IMR-90 (cell line): ENCODE data around the gene ARHGEF1. TPM values are rescaled to one million over a fixed set of nuclear protein-coding genes. Genes with fewer than 3 reads are reported as not detected.

Experiments
- ATAC-seq: fragments of 200-7000 bp; cut with Tn5 transposase; 2 replicates; pipeline ENCODE4 v1.9.1; 2020; ENCODE audit warnings: low read depth, mild to moderate bottlenecking, moderate library complexity
- BruUV-seq: library from RNA; stranded (reverse); fragments of 400-500 nt; replicated peaks from 2 replicates; lab custom pipeline; 2021; lab: Mats Ljungman, UMichigan
- CTCF ChIA-PET: fragments of 300-600 bp; formaldehyde crosslinking; extraction: SDS; loops from one replicate; lab custom pipeline; 2021; ENCODE audit warnings: antibody characterized with exemption; lab: Yijun Ruan, JAX
- POLR2A ChIA-PET: fragments of 300-600 bp; sonication (Branson Sonifier 250); formaldehyde crosslinking; loops from one replicate; lab custom pipeline; 2022; ENCODE audit warnings: antibody characterized with exemption; ENCODE audit not compliant: unreplicated experiment; lab: Charles Lee
- DNase-seq: peaks from one replicate; pipeline ENCODE4 v3.0.0; 2013
- H2AFZ ChIP-seq: replicated peaks from 2 replicates; pipeline ENCODE3; 2013; ENCODE audit warnings: low read length, mild to moderate bottlenecking; ENCODE audit not compliant: poor library complexity
- H2AK5ac ChIP-seq: 2 replicates; pipeline ENCODE4 v1.6.1; 2013; ENCODE audit warnings: low read depth, low read length, inconsistent platforms
- H2AK9ac ChIP-seq: replicated peaks from 2 replicates; pipeline ENCODE3; 2013; ENCODE audit warnings: mild to moderate bottlenecking, low read depth, low read length, moderate library complexity; ENCODE audit not compliant: poor library complexity
- H2BK120ac ChIP-seq: 2 replicates; pipeline ENCODE4 v1.6.1; 2013; ENCODE audit warnings: low read depth, low read length, inconsistent platforms
- H2BK15ac ChIP-seq: 3 replicates; pipeline ENCODE4 v1.6.1; 2013; ENCODE audit warnings: low read depth, low read length, inconsistent platforms
- H2BK20ac ChIP-seq: 2 replicates; pipeline ENCODE4 v1.6.1; 2013; ENCODE audit warnings: low read depth, mild to moderate bottlenecking, inconsistent platforms, low read length, moderate library complexity
- H2BK5ac ChIP-seq: 2 replicates; pipeline ENCODE4 v1.6.1; 2013; ENCODE audit warnings: mild to moderate bottlenecking, low read depth, low read length, inconsistent platforms; ENCODE audit not compliant: poor library complexity, severe bottlenecking
- H3K14ac ChIP-seq: replicated peaks from 2 replicates; pipeline ENCODE4 v1.6.1; 2013; ENCODE audit warnings: low read depth, low read length, inconsistent platforms
- H3K18ac ChIP-seq: 2 replicates; pipeline ENCODE4 v1.6.1; 2013; ENCODE audit warnings: low read depth, low read length, control low read depth
- H3K23ac ChIP-seq: 2 replicates; pipeline ENCODE4 v1.6.1; 2013; ENCODE audit warnings: low read depth, low read length, inconsistent platforms
- H3K27ac ChIP-seq: 2 replicates; pipeline ENCODE4 v1.5.1; 2013; ENCODE audit warnings: mild to moderate bottlenecking, control low read depth, low read length; ENCODE audit not compliant: insufficient read depth
- H3K27me3 ChIP-seq: 2 replicates; pipeline ENCODE4 v1.6.1; 2013; ENCODE audit warnings: low read length; ENCODE audit not compliant: control insufficient read depth, insufficient read depth
- H3K36me3 ChIP-seq: 2 replicates; pipeline ENCODE4 v1.6.1; 2013; ENCODE audit warnings: low read length, mixed read lengths; ENCODE audit not compliant: control insufficient read depth, insufficient read depth
- H3K4ac ChIP-seq: 2 replicates; pipeline ENCODE4 v1.6.1; 2013; ENCODE audit warnings: low read depth, low read length, inconsistent platforms
- H3K4me1 ChIP-seq: 2 replicates; pipeline ENCODE4 v1.6.1; 2013; ENCODE audit warnings: low read length, mixed read lengths; ENCODE audit not compliant: control insufficient read depth, insufficient read depth
- H3K4me2 ChIP-seq: 2 replicates; pipeline ENCODE4 v1.6.1; 2013; ENCODE audit warnings: low read depth, mild to moderate bottlenecking, control low read depth, low read length, moderate library complexity
- H3K4me3 ChIP-seq: 2 replicates; pipeline ENCODE4 v1.5.1; 2013; ENCODE audit warnings: low read depth, mild to moderate bottlenecking, control low read depth, low read length, moderate library complexity; ENCODE audit not compliant: insufficient read depth
- H3K56ac ChIP-seq: 2 replicates; pipeline ENCODE4 v1.6.1; 2013; ENCODE audit warnings: low read length, inconsistent platforms; ENCODE audit not compliant: insufficient read depth; ENCODE audit errors: extremely low read depth
- H3K79me1 ChIP-seq, 2 experiments: 2 replicates each; pipeline ENCODE4 v1.6.1; 2013; ENCODE audit warnings: low read length in 2 of 2, inconsistent platforms in 1 of 2, low read depth in 1 of 2
- H3K9ac ChIP-seq: 2 replicates; pipeline ENCODE4 v1.6.1; 2013; ENCODE audit warnings: low read depth, low read length, control low read depth
- H3K9me1 ChIP-seq: 2 replicates; pipeline ENCODE4 v1.6.1; 2013; ENCODE audit warnings: low read length, inconsistent platforms; ENCODE audit not compliant: insufficient read depth
- H3K9me3 ChIP-seq: 2 replicates; pipeline ENCODE4 v1.6.1; 2013; ENCODE audit warnings: low read length; ENCODE audit not compliant: control insufficient read depth, insufficient read depth
- H4K20me1 ChIP-seq: 2 replicates; pipeline ENCODE4 v1.6.1; 2013; ENCODE audit warnings: low read length, inconsistent platforms; ENCODE audit not compliant: insufficient read depth
- H4K5ac ChIP-seq: 2 replicates; pipeline ENCODE4 v1.6.1; 2013; ENCODE audit warnings: mild to moderate bottlenecking, low read depth, low read length, control low read depth
- H4K8ac ChIP-seq, 2 experiments: 2 replicates each; pipeline ENCODE4 v1.6.1; 2013; ENCODE audit warnings: low read depth in 2 of 2, low read length in 2 of 2, control low read depth in 1 of 2, inconsistent platforms in 1 of 2
- H4K91ac ChIP-seq: 2 replicates; pipeline ENCODE4 v1.6.1; 2013; ENCODE audit warnings: low read depth, low read length, inconsistent platforms; ENCODE audit not compliant: insufficient read depth
- BHLHE40 ChIP-seq: fragments of 150-350 bp; IDR thresholded peaks from 2 replicates; pipeline ENCODE4 v1.6.1; 2016; ENCODE audit warnings: mild to moderate bottlenecking, low read depth, low read length
- CEBPB ChIP-seq: IDR thresholded peaks from 2 replicates; pipeline ENCODE4 v1.6.1; 2012; ENCODE audit warnings: low read depth, low read length, improper control_type of control experiment
- CHD1 ChIP-seq: IDR thresholded peaks from 2 replicates; pipeline ENCODE4 v1.6.1; 2012; ENCODE audit warnings: low read depth, low read length, improper control_type of control experiment
- FOS ChIP-seq: fragments of 150-350 bp; IDR thresholded peaks from 2 replicates; pipeline ENCODE4 v1.6.1; 2016; ENCODE audit warnings: low read depth, low read length
- MAFK ChIP-seq: IDR thresholded peaks from 2 replicates; pipeline ENCODE4 v1.6.1; 2012; ENCODE audit warnings: low read depth, low read length, improper control_type of control experiment
- MAZ ChIP-seq: IDR thresholded peaks from 2 replicates; pipeline ENCODE4 v1.6.1; 2012; ENCODE audit warnings: low read depth, mild to moderate bottlenecking, low read length, improper control_type of control experiment, moderate library complexity, borderline replicate concordance
- MXI1 ChIP-seq: IDR thresholded peaks from 2 replicates; pipeline ENCODE4 v1.6.1; 2012; ENCODE audit warnings: low read depth, mild to moderate bottlenecking, low read length, moderate library complexity, borderline replicate concordance
- NFE2L2 ChIP-seq: fragments of 150-350 bp; IDR thresholded peaks from 2 replicates; pipeline ENCODE4 v1.6.1; 2016; ENCODE audit warnings: low read depth, mild to moderate bottlenecking, low read length
- POLR2A ChIP-seq: IDR thresholded peaks from 2 replicates; pipeline ENCODE4 v1.6.1; 2012; ENCODE audit warnings: mild to moderate bottlenecking, low read depth, low read length
- RAD21 ChIP-seq: IDR thresholded peaks from 2 replicates; pipeline ENCODE4 v1.6.1; 2012; ENCODE audit warnings: low read length, improper control_type of control experiment
- RCOR1 ChIP-seq: IDR thresholded peaks from 2 replicates; pipeline ENCODE4 v1.6.1; 2012; ENCODE audit warnings: mild to moderate bottlenecking, low read length, improper control_type of control experiment; ENCODE audit not compliant: insufficient replicate concordance
- RFX5 ChIP-seq: IDR thresholded peaks from 2 replicates; pipeline ENCODE4 v1.8.0; 2012; ENCODE audit warnings: low read depth, mild to moderate bottlenecking, low read length, moderate library complexity
- SMC3 ChIP-seq: fragments of 150-350 bp; IDR thresholded peaks from 2 replicates; pipeline ENCODE4 v1.6.1; 2016; ENCODE audit warnings: low read depth, mild to moderate bottlenecking, antibody characterized with exemption, low read length, moderate library complexity
- WGBS, 2 experiments: methylation state at CpG; one replicate each; pipeline versions ENCODE4 v1.1.5 to v1.1.7; 2013; ENCODE audit warnings: missing lambda C conversion rate in 2 of 2; ENCODE audit not compliant: insufficient read length in 1 of 2; ENCODE audit errors: extremely low coverage in 2 of 2; 5-methylcytosine and 5-hydroxymethylcytosine counted together
- dilution Hi-C: fragments of 300-500 bp; cut with HindIII; formaldehyde crosslinking; loops from one replicate; pipeline ENCODE4 v1.14.3; 2018; ENCODE audit warnings: low sequenced_read_pairs; ENCODE audit not compliant: unreplicated experiment
- in situ Hi-C: fragments of 300-500 bp; cut with MboI; formaldehyde crosslinking; loops from 3 replicates; pipeline ENCODE4 v1.14.3; 2019; ENCODE audit warnings: low sequenced_read_pairs, inconsistent platforms, mixed read lengths
- intact Hi-C: fragments of 100-400 bp; cut with micrococcal nuclease; formaldehyde crosslinking; loops from 2 replicates; pipeline ENCODE4 v1.10.0; 2022
- polyA plus RNA-seq, 3 experiments: library from polyadenylated mRNA; depleted of rRNA; stranded (reverse); fragments of >200 nt; gene quantifications; 2 replicates each; pipeline ENCODE4 v1.2.3, GENCODE V29; 2012; ENCODE audit warnings: low replicate concordance in 1 of 3
- total RNA-seq: library from RNA; depleted of rRNA; stranded (reverse); fragments of >200 nt; gene quantifications from 2 replicates; pipeline ENCODE4 v1.2.3, GENCODE V29; 2012
- TF ChIP-seq, protein P1 (sequence below): fragments of 150-350 bp; IDR thresholded peaks from 2 replicates; pipeline ENCODE4 v1.6.1; 2016; ENCODE audit warnings: low read depth, mild to moderate bottlenecking, low read length, moderate library complexity, borderline replicate concordance
- TF ChIP-seq, protein P2 (sequence below): conservative IDR thresholded peaks from 2 replicates; pipeline ENCODE4 v1.5.1; 2012; ENCODE audit warnings: mild to moderate bottlenecking, low read depth, low read length, improper control_type of control experiment
- TF ChIP-seq, protein P3 (sequence below): fragments of 150-350 bp; IDR thresholded peaks from 2 replicates; pipeline ENCODE4 v1.6.1; 2017; ENCODE audit warnings: mild to moderate bottlenecking, antibody characterized with exemption, low read length, low read depth

Gene ARHGEF1
- total and polyA plus RNA-seq, 2 of the 4 experiments (the other 2 are of a cell fraction), result 11.5 to 47.1 TPM

DNA sequence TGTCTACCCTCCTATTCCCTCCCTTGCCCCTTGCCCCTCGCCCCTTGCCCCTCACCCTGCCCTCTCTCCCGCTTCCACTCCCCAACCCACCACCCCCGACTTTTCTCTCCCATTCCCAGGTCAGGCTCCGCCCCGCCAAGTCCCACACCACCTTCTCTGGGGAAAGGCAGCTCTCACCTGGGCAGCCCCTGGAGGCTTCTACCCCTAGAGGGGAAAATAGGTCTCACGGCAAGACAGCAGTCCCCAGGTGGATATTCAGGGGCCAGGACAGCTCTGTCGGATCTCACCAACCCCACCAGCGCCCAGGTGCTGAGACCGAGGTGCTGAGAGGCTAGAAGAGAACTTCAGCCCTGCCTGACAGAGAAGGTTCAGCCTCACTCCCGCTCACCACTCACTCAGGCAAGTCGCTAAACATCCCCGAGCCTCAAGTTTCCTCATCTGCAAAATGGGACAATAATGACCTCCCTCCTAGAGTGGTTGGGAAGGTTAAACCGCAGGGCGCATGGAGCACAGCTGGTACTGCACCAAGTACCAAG lies 46.6 kb downstream of the ARHGEF1 start:
- H2BK15ac ChIP-seq, result no peak overlapping the region
- H2AFZ ChIP-seq, result no peak overlapping the region
- BruUV-seq, result no TSS peak
- H4K8ac ChIP-seq, result no peak overlapping the region
- H3K23ac ChIP-seq, result no peak overlapping the region
- TF ChIP-seq, protein P1, sequence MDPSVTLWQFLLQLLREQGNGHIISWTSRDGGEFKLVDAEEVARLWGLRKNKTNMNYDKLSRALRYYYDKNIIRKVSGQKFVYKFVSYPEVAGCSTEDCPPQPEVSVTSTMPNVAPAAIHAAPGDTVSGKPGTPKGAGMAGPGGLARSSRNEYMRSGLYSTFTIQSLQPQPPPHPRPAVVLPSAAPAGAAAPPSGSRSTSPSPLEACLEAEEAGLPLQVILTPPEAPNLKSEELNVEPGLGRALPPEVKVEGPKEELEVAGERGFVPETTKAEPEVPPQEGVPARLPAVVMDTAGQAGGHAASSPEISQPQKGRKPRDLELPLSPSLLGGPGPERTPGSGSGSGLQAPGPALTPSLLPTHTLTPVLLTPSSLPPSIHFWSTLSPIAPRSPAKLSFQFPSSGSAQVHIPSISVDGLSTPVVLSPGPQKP, result no peak
- TF ChIP-seq FOS (no peak), RCOR1 (no peak), RAD21 (no peak), BHLHE40 (no peak), CEBPB (no peak), CHD1 (no peak), POLR2A (no peak), RFX5 (no peak), MAZ (no peak), MXI1 (no peak), MAFK (no peak), SMC3 (no peak), NFE2L2 (no peak)
- TF ChIP-seq, protein P2, sequence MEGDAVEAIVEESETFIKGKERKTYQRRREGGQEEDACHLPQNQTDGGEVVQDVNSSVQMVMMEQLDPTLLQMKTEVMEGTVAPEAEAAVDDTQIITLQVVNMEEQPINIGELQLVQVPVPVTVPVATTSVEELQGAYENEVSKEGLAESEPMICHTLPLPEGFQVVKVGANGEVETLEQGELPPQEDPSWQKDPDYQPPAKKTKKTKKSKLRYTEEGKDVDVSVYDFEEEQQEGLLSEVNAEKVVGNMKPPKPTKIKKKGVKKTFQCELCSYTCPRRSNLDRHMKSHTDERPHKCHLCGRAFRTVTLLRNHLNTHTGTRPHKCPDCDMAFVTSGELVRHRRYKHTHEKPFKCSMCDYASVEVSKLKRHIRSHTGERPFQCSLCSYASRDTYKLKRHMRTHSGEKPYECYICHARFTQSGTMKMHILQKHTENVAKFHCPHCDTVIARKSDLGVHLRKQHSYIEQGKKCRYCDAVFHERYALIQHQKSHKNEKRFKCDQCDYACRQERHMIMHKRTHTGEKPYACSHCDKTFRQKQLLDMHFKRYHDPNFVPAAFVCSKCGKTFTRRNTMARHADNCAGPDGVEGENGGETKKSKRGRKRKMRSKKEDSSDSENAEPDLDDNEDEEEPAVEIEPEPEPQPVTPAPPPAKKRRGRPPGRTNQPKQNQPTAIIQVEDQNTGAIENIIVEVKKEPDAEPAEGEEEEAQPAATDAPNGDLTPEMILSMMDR, result no peak
- TF ChIP-seq, protein P3, sequence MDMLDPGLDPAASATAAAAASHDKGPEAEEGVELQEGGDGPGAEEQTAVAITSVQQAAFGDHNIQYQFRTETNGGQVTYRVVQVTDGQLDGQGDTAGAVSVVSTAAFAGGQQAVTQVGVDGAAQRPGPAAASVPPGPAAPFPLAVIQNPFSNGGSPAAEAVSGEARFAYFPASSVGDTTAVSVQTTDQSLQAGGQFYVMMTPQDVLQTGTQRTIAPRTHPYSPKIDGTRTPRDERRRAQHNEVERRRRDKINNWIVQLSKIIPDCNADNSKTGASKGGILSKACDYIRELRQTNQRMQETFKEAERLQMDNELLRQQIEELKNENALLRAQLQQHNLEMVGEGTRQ, result no peak
- no peak overlapping the region for H3K27ac ChIP-seq
- in situ Hi-C loops, result no loop called here
- H2BK120ac ChIP-seq, result no peak overlapping the region
- H3K79me1 ChIP-seq, result no peaks in the 10 kb centered on the region
- peaks cover 23% of the 10 kb centered on the region for H4K20me1 ChIP-seq
- WGBS, 2 experiments, result no CpG with 5 or more reads among the region's 14 CpGs
- no peak for DNase-seq
- no peak overlapping the region for H3K14ac ChIP-seq
- ATAC-seq, result no peak
- no peak overlapping the region for H2AK9ac ChIP-seq
- no peak overlapping the region for H3K9ac ChIP-seq
- ChIA-PET CTCF (no interaction called here), POLR2A (no interaction called here)
- peaks cover 89% of the 10 kb centered on the region for H3K27me3 ChIP-seq
- H3K4me3 ChIP-seq, result no peak overlapping the region
- H2BK20ac ChIP-seq, result no peak overlapping the region
- no peak overlapping the region for H3K56ac ChIP-seq
- H2BK5ac ChIP-seq, result no peak overlapping the region
- no peak overlapping the region for H3K4ac ChIP-seq
- H3K4me1 ChIP-seq, result peaks cover 7% of the 10 kb centered on the region
- H3K18ac ChIP-seq, result no peak overlapping the region
- no peak overlapping the region for H4K5ac ChIP-seq
- no peak overlapping the region for H2AK5ac ChIP-seq
- dilution Hi-C loops, result no loop called here
- H4K91ac ChIP-seq, result no peak overlapping the region
- intact Hi-C loops, result loop anchor here (5.0 kb wide), 1 partner anchor 47 kb away; the partner anchor contains the start of gene ARHGEF1
- H3K36me3 ChIP-seq, result no peaks in the 10 kb centered on the region
- H3K4me2 ChIP-seq, result no peak overlapping the region
- H3K9me3 ChIP-seq, result peaks cover 3% of the 10 kb centered on the region; the same call in 1 of the 2 replicates
- no peaks in the 10 kb centered on the region; the same call in 1 of the 2 replicates for H3K9me1 ChIP-seq
